Adrenal gland (tissue), 5 donors: ENCODE measurements around the gene LRP1B.

Source experiments
- CTCF ChIP-seq, 6 experiments: fragments of 450-650 bp in 4 of 6; fragments of 200-600 bp in 2 of 6; sonication (generic) in 1 of 6; IDR thresholded peaks; 1 replicate in 5 of 6; 2 replicates in 1 of 6; pipeline versions ENCODE4 v1.5.1 to v1.8.0; 2016 to 2021; ENCODE audit warnings: antibody characterized with exemption in 6 of 6, mild to moderate bottlenecking in 2 of 6, moderate library complexity in 1 of 6
- POLR2A ChIP-seq, 2 donors: fragments of 450-650 bp; IDR thresholded peaks; one replicate each; pipeline ENCODE4 v1.6.1; 2017; ENCODE audit warnings: antibody characterized with exemption in 2 of 2, mild to moderate bottlenecking in 2 of 2, moderate library complexity in 1 of 2
- donor health status: DM: no; HTN: no; CAD: no.

GRCh38 chr2:142100139-142100873 lies 30.5 kb downstream of the LRP1B start:
- no peak for TF ChIP-seq CTCF (IDR thresholded peaks at IDR 0.05)
- TF ChIP-seq POLR2A (IDR thresholded peaks at IDR 0.05): no peak
